Ascending aorta (tissue), 2 donors: Measurements from ENCODE around the gene KCNJ9. TPM values are rescaled to one million over a fixed set of nuclear protein-coding genes. Genes with fewer than 3 reads are reported as not detected.

Experiments
- DNase-seq, 2 donors: peaks; one replicate each; pipeline ENCODE4 v3.0.0-alpha.2; 2019; ENCODE audit warnings: low spot score in 2 of 2
- H3K27ac ChIP-seq, 2 donors: fragments of 200-600 bp; sonication (generic); one replicate each; pipeline ENCODE4 v1.5.1; 2016 to 2017; ENCODE audit warnings: mild to moderate bottlenecking in 1 of 2
- H3K27me3 ChIP-seq: fragments of 200-600 bp; sonication (generic); one replicate; pipeline ENCODE4 v1.5.1; 2017
- H3K36me3 ChIP-seq, 2 donors: fragments of 200-600 bp; sonication (generic); one replicate each; pipeline ENCODE4 v1.5.1; 2016
- H3K4me1 ChIP-seq, 2 donors: fragments of 200-600 bp; sonication (generic); one replicate each; pipeline ENCODE4 v1.5.1; 2016 to 2017; ENCODE audit warnings: mild to moderate bottlenecking in 1 of 2
- H3K4me3 ChIP-seq, 2 donors: fragments of 200-600 bp; sonication (generic); one replicate each; pipeline ENCODE4 v1.5.1; 2016 to 2017; ENCODE audit warnings: mild to moderate bottlenecking in 1 of 2
- H3K9me3 ChIP-seq, 2 donors: fragments of 200-600 bp; sonication (generic); one replicate each; pipeline ENCODE4 v1.5.1; 2016
- CTCF ChIP-seq, 3 experiments: fragments of 200-600 bp in 2 of 3; fragments of 450-650 bp in 1 of 3; sonication (generic) in 2 of 3; IDR thresholded peaks; one replicate each; pipeline ENCODE4 v1.5.1; 2016 to 2019; ENCODE audit warnings: antibody characterized with exemption in 3 of 3, mild to moderate bottlenecking in 1 of 3, moderate library complexity in 1 of 3
- intact Hi-C: fragments of 100-400 bp; cut with DNase I; formaldehyde crosslinking; loops from one replicate; pipeline ENCODE4 v1.15.1; 2023
- total RNA-seq: library from RNA; depleted of rRNA; stranded (reverse); fragments of >200 nt; gene quantifications from one replicate; pipeline ENCODE4 v1.1.0, GENCODE V29; 2016

The KCNJ9 gene
- total RNA-seq, 1 donor from 2014 or later = 1.2 TPM

- no peak overlapping the region for H3K27ac ChIP-seq
- H3K4me1 ChIP-seq = no peaks in the 10 kb centered on the region
- TF ChIP-seq CTCF (IDR thresholded peaks at IDR 0.05) = no peak
- H3K9me3 ChIP-seq = no peaks in the 10 kb centered on the region
- H3K27me3 ChIP-seq = no peaks in the 10 kb centered on the region
- H3K4me3 ChIP-seq = no peak overlapping the region
- H3K36me3 ChIP-seq = no peaks in the 10 kb centered on the region
- intact Hi-C loops = no loop called here
- DNase-seq = no peak
Observed at GRCh38 chr1:160062230-160062532, 19.2 kb upstream of the KCNJ9 start.

- intact Hi-C loops = no loop called here
- Histone ChIP-seq H3K27ac (no peak overlapping the region), H3K4me1 (no peaks in the 10 kb centered on the region), H3K4me3 (no peak overlapping the region), H3K9me3 (no peaks in the 10 kb centered on the region), H3K27me3 (no peaks in the 10 kb centered on the region), H3K36me3 (no peaks in the 10 kb centered on the region)
- TF ChIP-seq CTCF (IDR thresholded peaks at IDR 0.05) = no peak
- no peak for DNase-seq
Observed at GRCh38 chr1:160063176-160063575, 18.2 kb upstream of the KCNJ9 start.

GRCh38 chr1:160064164-160064563 is 17.2 kb upstream of the KCNJ9 start:
- Histone ChIP-seq H3K36me3 (no peaks in the 10 kb centered on the region), H3K9me3 (no peaks in the 10 kb centered on the region), H3K4me3 (no peak overlapping the region), H3K27ac (no peak overlapping the region), H3K4me1 (no peaks in the 10 kb centered on the region), H3K27me3 (no peaks in the 10 kb centered on the region)
- TF ChIP-seq CTCF (IDR thresholded peaks at IDR 0.05) = no peak
- intact Hi-C loops = no loop called here
- no peak for DNase-seq

GRCh38 chr1:160064746-160065145 is 16.6 kb upstream of the KCNJ9 start:
- TF ChIP-seq CTCF (IDR thresholded peaks at IDR 0.05) = no peak
- Histone ChIP-seq H3K9me3 (no peaks in the 10 kb centered on the region), H3K27ac (no peak overlapping the region), H3K36me3 (no peaks in the 10 kb centered on the region), H3K27me3 (no peaks in the 10 kb centered on the region), H3K4me3 (no peak overlapping the region), H3K4me1 (peaks cover 0 to under 1% of the 10 kb centered on the region in 2 donors)
- DNase-seq = no peak
- intact Hi-C loops = no loop called here

GRCh38 chr1:160066829-160067745 is 14.3 kb upstream of the KCNJ9 start:
- no peaks in the 10 kb centered on the region for H3K36me3 ChIP-seq
- no peaks in the 10 kb centered on the region for H3K27me3 ChIP-seq
- H3K9me3 ChIP-seq = no peaks in the 10 kb centered on the region
- intact Hi-C loops = no loop called here
- TF ChIP-seq CTCF (IDR thresholded peaks at IDR 0.05) = no peak
- no peak for DNase-seq
- H3K27ac ChIP-seq = no peak overlapping the region
- H3K4me1 ChIP-seq = peaks cover 0 to 7% of the 10 kb centered on the region in 2 donors
- H3K4me3 ChIP-seq = no peak overlapping the region
